Gastroesophageal sphincter (tissue), 4 donors: ENCODE results near the gene SLC43A2. TPM values are rescaled to one million over a fixed set of nuclear protein-coding genes. Genes with fewer than 3 reads are reported as not detected.
A peak's percentile ranks its signal among the peaks of the same experiment; 100 is the strongest.
"Not testable (repeated sequence)": the region's sequence is repeated elsewhere in the genome, so short reads cannot be mapped to it uniquely, and the experiment has no call there.

Source experiments
- ATAC-seq: fragments of 150-250 bp; one replicate; pipeline ENCODE4 v1.9.1; 2016; ENCODE audit warnings: mild to moderate bottlenecking, moderate library complexity
- H3K27ac ChIP-seq, 4 donors: fragments of 200-600 bp; sonication (generic) in 3 of 4; 1 replicate in 3 of 4; 2 replicates in 1 of 4; pipeline ENCODE4 v1.5.1; 2016 to 2019
- H3K27me3 ChIP-seq: fragments of 200-600 bp; sonication (generic); one replicate; pipeline ENCODE4 v1.5.1; 2019
- H3K36me3 ChIP-seq, 2 donors: fragments of 200-600 bp; sonication (generic); one replicate each; pipeline ENCODE4 v1.5.1; 2019; ENCODE audit warnings: control low read depth in 1 of 2
- H3K4me1 ChIP-seq, 3 donors: fragments of 200-600 bp; sonication (generic); 1 replicate in 2 of 3; 2 replicates in 1 of 3; pipeline ENCODE4 v1.5.1; 2016 to 2019; ENCODE audit warnings: control low read depth in 2 of 3
- H3K4me3 ChIP-seq, 2 donors: fragments of 200-600 bp; sonication (generic); one replicate each; pipeline ENCODE4 v1.5.1; 2019; ENCODE audit warnings: mild to moderate bottlenecking in 1 of 2, moderate library complexity in 1 of 2
- H3K9me3 ChIP-seq, 3 donors: fragments of 200-600 bp; sonication (generic); one replicate each; pipeline ENCODE4 v1.5.1; 2017 to 2019; ENCODE audit warnings: control low read depth in 2 of 3
- EP300 ChIP-seq: sonication (generic); formaldehyde crosslinking; IDR thresholded peaks from one replicate; pipeline ENCODE4 v1.6.1; 2017; ENCODE audit warnings: antibody characterized with exemption, mild to moderate bottlenecking
- POLR2A ChIP-seq, 2 donors: fragments of 450-650 bp; IDR thresholded peaks; one replicate each; pipeline ENCODE4 v1.6.1; 2017; ENCODE audit warnings: antibody characterized with exemption in 2 of 2, mild to moderate bottlenecking in 2 of 2, moderate library complexity in 1 of 2
- POLR2AphosphoS5 ChIP-seq: sonication (generic); formaldehyde crosslinking; IDR thresholded peaks from one replicate; pipeline ENCODE4 v1.6.1; 2017; ENCODE audit warnings: antibody characterized with exemption
- WGBS, 2 donors: methylation state at CpG; one replicate each; pipeline ENCODE4 v1.1.5; 2018; ENCODE audit warnings: low coverage in 1 of 2; 5-methylcytosine and 5-hydroxymethylcytosine counted together
- total RNA-seq, 4 donors: library from RNA; depleted of rRNA; stranded (reverse); fragments of >200 nt; gene quantifications; one replicate each; pipeline ENCODE4 v1.1.0, GENCODE V29; 2016
- TF ChIP-seq, protein P1 (sequence below), 4 experiments: fragments of 200-600 bp in 2 of 4; fragments of 450-650 bp in 2 of 4; sonication (generic) in 1 of 4; IDR thresholded peaks; one replicate each; pipeline ENCODE4 v1.5.1; 2017 to 2019; ENCODE audit warnings: antibody characterized with exemption in 4 of 4, mild to moderate bottlenecking in 2 of 4, moderate library complexity in 2 of 4

Gene SLC43A2
- total RNA-seq = 10 to 100 TPM in 3 of 4 donors, 1 to 10 TPM in 1; 6.4 to 16.8 (median 10.4) TPM

DNA sequence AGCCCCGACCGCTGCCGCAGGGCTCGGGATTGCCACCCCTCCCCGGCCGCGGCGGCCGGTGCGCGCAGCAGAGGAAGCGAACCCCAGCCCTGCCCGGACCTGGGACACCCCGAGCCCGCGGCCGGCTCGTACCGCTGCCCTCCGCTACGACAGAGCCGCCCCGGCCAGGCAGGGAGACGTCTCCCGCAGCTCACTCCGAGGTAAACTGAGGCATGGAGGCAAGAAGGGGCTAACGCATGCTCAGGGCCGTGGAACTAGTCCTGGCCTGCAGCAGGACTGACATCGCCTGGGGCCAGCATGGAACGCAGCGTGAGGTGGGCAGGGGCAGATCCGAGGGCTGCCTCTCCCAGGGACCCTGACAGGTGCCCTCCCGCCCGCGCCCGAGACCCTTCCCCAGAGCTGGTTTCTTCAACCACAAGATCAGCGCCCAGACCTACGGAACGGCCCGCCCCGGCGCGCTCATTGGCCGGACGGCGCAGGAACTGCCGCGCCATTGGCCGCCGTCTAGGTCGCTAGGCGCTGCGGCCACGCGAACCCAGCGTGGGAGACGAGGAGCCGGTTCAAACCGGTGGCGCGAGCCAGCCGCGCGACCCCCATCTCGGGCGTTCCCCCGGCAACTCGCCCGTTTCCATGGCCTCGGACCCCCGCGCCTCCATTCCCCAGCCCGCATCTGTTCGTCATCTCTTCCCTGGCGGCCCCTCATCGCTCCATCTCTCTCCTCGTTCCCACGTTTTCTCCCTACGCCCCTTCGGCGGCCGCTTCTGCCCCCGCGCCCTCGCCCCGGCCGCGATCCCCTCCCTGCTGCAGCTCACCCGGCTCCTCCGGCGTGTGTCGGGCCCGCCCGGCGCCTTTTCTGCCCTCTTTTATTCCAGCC, at the start of gene SLC43A2:
Gene SLC43A2 (minus strand): TSS at position 853 of the 874 bp plus-strand sequence. CDS start 960 bp downstream, outside the sequence.
- WGBS, 2 donors = 0% methylated on average over 19 to 26 of the region's 95 CpGs
- TF ChIP-seq, protein P1, sequence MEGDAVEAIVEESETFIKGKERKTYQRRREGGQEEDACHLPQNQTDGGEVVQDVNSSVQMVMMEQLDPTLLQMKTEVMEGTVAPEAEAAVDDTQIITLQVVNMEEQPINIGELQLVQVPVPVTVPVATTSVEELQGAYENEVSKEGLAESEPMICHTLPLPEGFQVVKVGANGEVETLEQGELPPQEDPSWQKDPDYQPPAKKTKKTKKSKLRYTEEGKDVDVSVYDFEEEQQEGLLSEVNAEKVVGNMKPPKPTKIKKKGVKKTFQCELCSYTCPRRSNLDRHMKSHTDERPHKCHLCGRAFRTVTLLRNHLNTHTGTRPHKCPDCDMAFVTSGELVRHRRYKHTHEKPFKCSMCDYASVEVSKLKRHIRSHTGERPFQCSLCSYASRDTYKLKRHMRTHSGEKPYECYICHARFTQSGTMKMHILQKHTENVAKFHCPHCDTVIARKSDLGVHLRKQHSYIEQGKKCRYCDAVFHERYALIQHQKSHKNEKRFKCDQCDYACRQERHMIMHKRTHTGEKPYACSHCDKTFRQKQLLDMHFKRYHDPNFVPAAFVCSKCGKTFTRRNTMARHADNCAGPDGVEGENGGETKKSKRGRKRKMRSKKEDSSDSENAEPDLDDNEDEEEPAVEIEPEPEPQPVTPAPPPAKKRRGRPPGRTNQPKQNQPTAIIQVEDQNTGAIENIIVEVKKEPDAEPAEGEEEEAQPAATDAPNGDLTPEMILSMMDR (IDR thresholded peaks at IDR 0.05) = no peak
- TF ChIP-seq EP300 (no peak), POLR2A (IDR thresholded peaks at IDR 0.05) (no peak), POLR2AphosphoS5 (no peak)
- Histone ChIP-seq H3K27me3 (no peaks in the 10 kb centered on the region), H3K4me1 (peaks cover 0 to 40% (median 9%) of the 10 kb centered on the region in 3 donors), H3K4me3 (peak within 1 kb of the TSS; percentile 59 to 77), H3K27ac (peak within 1 kb of the TSS; percentile 57 to 96 (median 92)), H3K9me3 (no peaks in the 10 kb centered on the region), H3K36me3 (peaks cover 0 to 6% of the 10 kb centered on the region in 2 donors)
- ATAC-seq = peak; percentile 84

DNA sequence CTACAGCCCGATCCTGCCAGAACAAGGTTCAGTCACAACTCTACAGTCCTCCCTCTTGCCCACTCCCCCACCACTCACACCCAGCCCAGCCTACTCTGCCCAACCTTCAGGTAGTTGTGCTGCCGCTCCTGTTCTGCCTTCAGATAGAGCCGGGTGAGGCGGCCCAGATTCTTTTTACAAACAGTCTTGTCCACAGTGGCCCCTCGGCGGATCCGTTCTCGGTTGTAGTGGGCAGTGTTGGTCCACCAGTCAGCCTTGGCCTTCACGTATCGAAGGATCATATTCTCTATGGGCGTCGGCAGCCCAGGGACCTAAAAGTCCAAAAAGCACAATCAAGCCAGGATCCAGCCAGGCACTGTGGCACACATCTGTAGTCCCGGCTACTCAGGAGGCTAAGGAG, 47.8 kb upstream of the SLC43A2 start:
- WGBS, 2 donors = 85 to 90% methylated on average over 2 to 10 of the region's 13 CpGs
- Histone ChIP-seq H3K36me3 (peaks cover 18 to 100% of the 10 kb centered on the region in 2 donors), H3K27me3 (no peaks in the 10 kb centered on the region), H3K4me3 (no peak overlapping the region), H3K27ac (no peak overlapping the region), H3K9me3 (no peaks in the 10 kb centered on the region), H3K4me1 (peaks cover 0 to 11% (median 0%) of the 10 kb centered on the region in 3 donors)
- no peak for ATAC-seq
- TF ChIP-seq POLR2AphosphoS5 (no peak), EP300 (no peak), POLR2A (IDR thresholded peaks at IDR 0.05) (no peak)
- TF ChIP-seq, protein P1 (IDR thresholded peaks at IDR 0.05) = no peak

DNA sequence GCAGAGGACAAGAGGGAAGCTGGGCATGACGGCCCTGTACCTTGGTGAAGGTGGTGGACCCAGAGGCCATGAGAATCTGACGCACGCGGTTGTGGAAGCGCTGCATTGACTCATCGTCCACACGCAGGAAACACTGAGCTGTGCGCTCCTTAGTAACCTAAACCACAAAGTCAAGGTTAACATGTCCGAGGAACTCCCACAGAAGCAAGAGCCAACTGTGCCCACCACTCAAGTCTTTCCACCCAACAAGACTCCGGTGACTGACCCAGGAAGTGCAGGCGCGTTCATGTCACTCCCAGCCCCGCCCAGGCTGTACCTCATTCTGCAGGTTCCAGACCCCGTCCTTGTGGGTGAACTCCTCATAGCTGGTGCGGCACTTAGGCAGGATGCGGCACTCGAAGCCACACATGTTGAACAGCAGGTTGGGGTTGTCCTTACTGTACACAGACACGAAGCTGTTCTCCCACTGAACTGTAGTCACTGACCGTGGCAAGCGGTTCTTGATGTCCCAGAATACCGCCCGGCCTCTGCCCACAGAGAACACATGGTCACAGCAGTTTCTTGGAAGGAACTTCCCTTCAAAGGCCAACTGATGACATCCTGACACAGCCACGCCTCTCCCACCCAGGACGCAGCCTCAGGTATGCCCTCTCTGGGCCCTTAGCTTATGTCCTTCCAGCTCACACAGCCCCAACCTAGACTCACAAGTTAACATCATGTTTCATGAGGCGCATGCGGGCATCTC, 44.6 kb upstream of the SLC43A2 start:
- H3K27me3 ChIP-seq = no peaks in the 10 kb centered on the region
- H3K4me1 ChIP-seq = peaks cover 0 to 24% (median 4%) of the 10 kb centered on the region in 3 donors
- no peak for ATAC-seq
- no peaks in the 10 kb centered on the region for H3K9me3 ChIP-seq
- H3K27ac ChIP-seq = no peak overlapping the region
- H3K4me3 ChIP-seq = no peak overlapping the region
- H3K36me3 ChIP-seq = peaks cover 18 to 96% of the 10 kb centered on the region in 2 donors
- TF ChIP-seq EP300 (no peak), POLR2A (IDR thresholded peaks at IDR 0.05) (no peak), POLR2AphosphoS5 (no peak)
- TF ChIP-seq, protein P1 (IDR thresholded peaks at IDR 0.05) = no peak
- WGBS, 2 donors = 85 to 86% methylated on average over 10 to 12 of the region's 26 CpGs

DNA sequence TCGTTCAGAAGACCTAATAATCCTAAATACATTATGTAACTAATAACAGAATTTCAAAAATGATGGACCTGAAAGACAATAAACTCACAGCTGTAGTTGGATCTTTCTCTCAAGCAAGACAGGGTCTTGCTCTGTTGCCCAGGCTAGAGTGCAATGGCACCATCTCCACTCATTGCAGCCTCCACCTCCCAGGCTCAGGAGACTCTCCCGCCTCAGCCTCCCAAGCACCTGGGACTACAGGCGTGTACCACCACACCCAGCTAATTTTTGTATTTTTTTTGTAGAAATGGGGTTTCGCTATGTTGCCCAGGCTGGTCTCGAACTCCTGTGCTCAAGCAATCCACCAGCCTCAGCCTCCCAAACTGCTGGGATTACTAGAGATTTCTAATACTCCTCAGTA, 35.3 kb upstream of the SLC43A2 start:
- not testable (repeated sequence) for H3K27me3 ChIP-seq, H3K4me3 ChIP-seq, H3K9me3 ChIP-seq, ATAC-seq
- H3K4me1 ChIP-seq = peaks cover 0 to 22% (median 7%) of the 10 kb centered on the region in 3 donors
- H3K36me3 ChIP-seq = peaks cover 20 to 100% of the 10 kb centered on the region in 2 donors
- WGBS, 2 donors = 85 to 89% methylated on average over 5 of the region's 5 CpGs
- H3K27ac ChIP-seq = peak overlapping the region in 2 of 4 donors; percentile 3 to 26

DNA sequence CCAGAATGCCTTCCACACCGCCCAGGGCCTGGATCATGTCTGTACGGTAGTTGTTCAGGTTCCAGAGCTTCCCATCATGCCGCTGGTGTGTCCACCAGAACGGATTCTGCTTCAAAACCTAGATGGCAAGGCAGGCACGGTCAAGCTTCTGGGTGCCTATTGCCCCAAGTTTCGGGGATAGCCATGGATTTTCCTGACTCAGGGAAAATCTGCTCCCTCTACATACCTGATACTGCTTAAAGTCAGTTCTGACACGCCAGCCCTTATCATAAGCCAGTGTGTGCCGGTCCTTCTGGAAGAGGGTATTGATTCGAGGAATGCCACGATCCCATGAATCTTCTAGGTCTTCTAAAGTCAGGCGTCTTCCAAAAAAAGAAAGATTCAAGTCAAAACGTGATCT, 32.4 kb upstream of the SLC43A2 start:
- no peaks in the 10 kb centered on the region for H3K9me3 ChIP-seq
- no peak overlapping the region for H3K4me3 ChIP-seq
- WGBS, 2 donors = 60 to 80% methylated on average over 2 of the region's 12 CpGs
- H3K27me3 ChIP-seq = no peaks in the 10 kb centered on the region
- peaks cover 26 to 100% of the 10 kb centered on the region in 2 donors for H3K36me3 ChIP-seq
- H3K27ac ChIP-seq = no peak overlapping the region
- TF ChIP-seq POLR2AphosphoS5 (no peak), POLR2A (IDR thresholded peaks at IDR 0.05) (no peak), EP300 (no peak)
- TF ChIP-seq, protein P1 (IDR thresholded peaks at IDR 0.05) = no peak
- no peaks in the 10 kb centered on the region for H3K4me1 ChIP-seq
- no peak for ATAC-seq
